HG02571 (cell line): Measurements from ENCODE around the gene MPHOSPH9.

Experiments
- ATAC-seq: cut with Tn5 transposase; IDR thresholded peaks from one replicate; pipeline ENCODE4 v1.9.1; 2021; ENCODE audit warnings: mild to moderate bottlenecking, moderate library complexity; ENCODE audit not compliant: unreplicated experiment

Gene MPHOSPH9

GRCh38 chr12:123232807-123233504, at the start of gene MPHOSPH9, which contains the start of gene MTRFR:
Gene MPHOSPH9 (minus strand): TSS chr12:123233141. CDS start chr12:123230364, 2,777 bp downstream.
Gene MTRFR (plus strand): TSS chr12:123233436. CDS start chr12:123253675, 20,239 bp downstream.
- ATAC-seq: peak; percentile 81

- ATAC-seq: no peak
Observed at GRCh38 chr12:123282111-123282510, 49.2 kb upstream of the MPHOSPH9 start.

GRCh38 chr12:123280971-123281370, 48.0 kb upstream of the MPHOSPH9 start:
- ATAC-seq: no peak

- no peak for ATAC-seq
Observed at GRCh38 chr12:123278101-123278627, 45.2 kb upstream of the MPHOSPH9 start.

GRCh38 chr12:123273166-123273565, 40.2 kb upstream of the MPHOSPH9 start:
- ATAC-seq: no peak

GRCh38 chr12:123271001-123271668, 38.2 kb upstream of the MPHOSPH9 start:
- peak; percentile 56 for ATAC-seq

GRCh38 chr12:123270214-123271000, 37.5 kb upstream of the MPHOSPH9 start:
- ATAC-seq: peak; percentile 17

- no peak for ATAC-seq
Observed at GRCh38 chr12:123269896-123270213, 36.9 kb upstream of the MPHOSPH9 start.

- no peak for ATAC-seq
Observed at GRCh38 chr12:123269395-123269892, 36.5 kb upstream of the MPHOSPH9 start.

- ATAC-seq: no peak
Observed at GRCh38 chr12:123268850-123269249, 35.9 kb upstream of the MPHOSPH9 start.

- ATAC-seq: no peak
Observed at GRCh38 chr12:123267991-123268843, 35.3 kb upstream of the MPHOSPH9 start.

GRCh38 chr12:123267335-123267920, 34.5 kb upstream of the MPHOSPH9 start:
- ATAC-seq: no peak

GRCh38 chr12:123266679-123267277, 33.8 kb upstream of the MPHOSPH9 start:
- ATAC-seq: no peak

GRCh38 chr12:123265851-123266678, 33.1 kb upstream of the MPHOSPH9 start:
- no peak for ATAC-seq

GRCh38 chr12:123264642-123265041, 31.7 kb upstream of the MPHOSPH9 start:
- no peak for ATAC-seq

- ATAC-seq: no peak
Observed at GRCh38 chr12:123263196-123263817, 30.4 kb upstream of the MPHOSPH9 start.

- ATAC-seq: no peak
Observed at GRCh38 chr12:123261196-123261595, 28.3 kb upstream of the MPHOSPH9 start.

GRCh38 chr12:123260081-123260480, 27.1 kb upstream of the MPHOSPH9 start:
- ATAC-seq: no peak
